Type B pancreatic cell (in vitro differentiated cells): ENCODE measurements around the gene ALDH16A1. TPM values are rescaled to one million over a fixed set of nuclear protein-coding genes. Genes with fewer than 3 reads are reported as not detected.

Source experiments
- DNase-seq: peaks from one replicate; pipeline ENCODE4 v3.0.0; 2021; ENCODE audit warnings: mixed read lengths; ENCODE audit not compliant: unreplicated experiment; ENCODE audit errors: extremely low spot score
- H3K27ac Mint-ChIP-seq: 2 replicates; pipeline ENCODE4 v1.8.0; 2021; ENCODE audit warnings: mild to moderate bottlenecking, mixed read lengths
- H3K27me3 Mint-ChIP-seq: 2 replicates; pipeline ENCODE4 v1.8.0; 2021; ENCODE audit warnings: mixed read lengths
- H3K36me3 Mint-ChIP-seq: 2 replicates; pipeline ENCODE4 v1.8.0; 2021; ENCODE audit warnings: mixed read lengths
- H3K4me1 Mint-ChIP-seq: one replicate; pipeline ENCODE4 v1.8.0; 2021; ENCODE audit warnings: mixed read lengths; ENCODE audit not compliant: unreplicated experiment
- H3K4me3 Mint-ChIP-seq: 2 replicates; pipeline ENCODE4 v1.8.0; 2021; ENCODE audit warnings: mild to moderate bottlenecking, mixed read lengths
- H3K9me3 Mint-ChIP-seq: 2 replicates; pipeline ENCODE4 v1.8.0; 2021; ENCODE audit warnings: mixed read lengths
- CTCF ChIP-seq: fragments of 200-600 bp; sonication (generic); conservative IDR thresholded peaks from 2 replicates; pipeline ENCODE4 v1.5.0; 2021; ENCODE audit warnings: antibody characterized with exemption, mild to moderate bottlenecking
- total RNA-seq: library from RNA; stranded (reverse); gene quantifications from 2 replicates; pipeline ENCODE4 v1.2.1, GENCODE V29; 2021; ENCODE audit warnings: low replicate concordance

Gene ALDH16A1
- total RNA-seq, 1 donor from 2014 or later: 33.7 TPM

- Mint-ChIP-seq H3K4me3 (no peak overlapping the region), H3K27ac (no peak overlapping the region), H3K4me1 (peaks cover 30% of the 10 kb centered on the region), H3K27me3 (peaks cover 31% of the 10 kb centered on the region), H3K9me3 (no peaks in the 10 kb centered on the region), H3K36me3 (no peaks in the 10 kb centered on the region)
- DNase-seq: no peak
- TF ChIP-seq CTCF: no peak
Observed at GRCh38 chr19:49409441-49410029, 43.5 kb upstream of the ALDH16A1 start.

- Mint-ChIP-seq H3K9me3 (no peaks in the 10 kb centered on the region), H3K4me3 (no peak overlapping the region), H3K4me1 (peaks cover 30% of the 10 kb centered on the region), H3K36me3 (no peaks in the 10 kb centered on the region), H3K27me3 (peaks cover 42% of the 10 kb centered on the region), H3K27ac (no peak overlapping the region)
- no peak for TF ChIP-seq CTCF
- DNase-seq: no peak
Observed at GRCh38 chr19:49411681-49412326, 41.2 kb upstream of the ALDH16A1 start.

- peak overlapping the region; percentile 70 for H3K4me3 Mint-ChIP-seq
- no peaks in the 10 kb centered on the region for H3K9me3 Mint-ChIP-seq
- TF ChIP-seq CTCF: no peak
- peaks cover 30% of the 10 kb centered on the region for H3K4me1 Mint-ChIP-seq
- no peak for DNase-seq
- H3K27me3 Mint-ChIP-seq: peaks cover 52% of the 10 kb centered on the region
- H3K36me3 Mint-ChIP-seq: no peaks in the 10 kb centered on the region
- H3K27ac Mint-ChIP-seq: peak overlapping the region; percentile 70
Observed at GRCh38 chr19:49413348-49413747, 39.7 kb upstream of the ALDH16A1 start.

- Mint-ChIP-seq H3K4me1 (peaks cover 26% of the 10 kb centered on the region), H3K9me3 (no peaks in the 10 kb centered on the region), H3K27me3 (peaks cover 60% of the 10 kb centered on the region), H3K36me3 (no peaks in the 10 kb centered on the region), H3K4me3 (no peak overlapping the region), H3K27ac (no peak overlapping the region)
- no peak for TF ChIP-seq CTCF
- DNase-seq: no peak
Observed at GRCh38 chr19:49414256-49414655, 38.8 kb upstream of the ALDH16A1 start.

- Mint-ChIP-seq H3K9me3 (no peaks in the 10 kb centered on the region), H3K4me1 (peaks cover 26% of the 10 kb centered on the region), H3K36me3 (no peaks in the 10 kb centered on the region), H3K27ac (peak overlapping the region; percentile 6), H3K4me3 (no peak overlapping the region), H3K27me3 (peaks cover 62% of the 10 kb centered on the region)
- no peak for TF ChIP-seq CTCF
- no peak for DNase-seq
Observed at GRCh38 chr19:49415102-49415809, 37.8 kb upstream of the ALDH16A1 start.
